H1 (cell line): ENCODE data around the gene DLL1. TPM values are rescaled to one million over a fixed set of nuclear protein-coding genes. Genes with fewer than 3 reads are reported as not detected.

Experiments used
- CTCF ChIA-PET: fragments of 300-600 bp; sonication (Branson Sonifier 250); formaldehyde crosslinking; loops from one replicate; lab custom pipeline; 2021; ENCODE audit not compliant: partially characterized antibody; lab: Charles Lee
- POLR2A ChIA-PET: fragments of 300-600 bp; sonication (Branson Sonifier 250); formaldehyde crosslinking; loops from one replicate; lab custom pipeline; 2021; ENCODE audit warnings: inconsistent platforms; ENCODE audit not compliant: partially characterized antibody; lab: Charles Lee
- DNase-seq, 2 experiments: peaks; one replicate each; pipeline versions ENCODE4 v3.0.0 to v3.0.0-alpha.2; 2010 to 2022; ENCODE audit warnings: low spot score in 2 of 2, low read depth in 1 of 2, mixed read lengths in 1 of 2
- FAIRE-seq: peaks from 2 replicates; lab custom pipeline; 2011; peaks lifted over from hg19 to GRCh38; lab: Jason Lieb, UNC
- H2AFZ ChIP-seq: 2 replicates; pipeline ENCODE4 v1.8.1; 2012; ENCODE audit warnings: low read length, inconsistent platforms
- H2AK5ac ChIP-seq: 2 replicates; pipeline ENCODE4 v1.6.1; 2013; ENCODE audit warnings: low read depth, low read length
- H2BK120ac ChIP-seq: replicated peaks from 2 replicates; pipeline ENCODE3; 2013; ENCODE audit warnings: low read depth, low read length, inconsistent platforms
- H2BK12ac ChIP-seq: 2 replicates; pipeline ENCODE4 v1.6.1; 2013; ENCODE audit warnings: low read depth, low read length
- H2BK15ac ChIP-seq: 2 replicates; pipeline ENCODE4 v1.6.1; 2013; ENCODE audit warnings: low read length
- H2BK20ac ChIP-seq: 2 replicates; pipeline ENCODE4 v1.6.1; 2013; ENCODE audit warnings: low read length
- H2BK5ac ChIP-seq: 2 replicates; pipeline ENCODE4 v1.6.1; 2013; ENCODE audit warnings: low read depth, low read length
- H3K14ac ChIP-seq: 2 replicates; pipeline ENCODE4 v1.6.1; 2013; ENCODE audit warnings: inconsistent platforms; ENCODE audit not compliant: insufficient read length
- H3K18ac ChIP-seq: 2 replicates; pipeline ENCODE4 v1.6.1; 2013; ENCODE audit warnings: low read length; ENCODE audit errors: extremely low read depth
- H3K23ac ChIP-seq: 2 replicates; pipeline ENCODE4 v1.6.1; 2013; ENCODE audit warnings: inconsistent platforms; ENCODE audit not compliant: insufficient read length
- H3K23me2 ChIP-seq: 2 replicates; pipeline ENCODE4 v1.6.1; 2013; ENCODE audit warnings: low read depth, low read length
- H3K27ac ChIP-seq: 2 replicates; pipeline ENCODE4 v1.6.1; 2011; ENCODE audit warnings: low read depth, low read length, inconsistent platforms
- H3K27me3 ChIP-seq, 4 experiments: replicated peaks in 1 of 4; 1 replicate in 1 of 4; 2 replicates in 3 of 4; pipeline versions ENCODE4 v1.6.1 to v1.8.1; 2011 to 2013; ENCODE audit warnings: low read length in 3 of 4, mild to moderate bottlenecking in 3 of 4, inconsistent platforms in 2 of 4, mixed read lengths in 2 of 4, moderate library complexity in 1 of 4; ENCODE audit not compliant: control insufficient read depth in 3 of 4, insufficient read depth in 3 of 4; ENCODE audit errors: extremely low read depth in 1 of 4
- H3K36me3 ChIP-seq, 4 experiments: 2 replicates each; pipeline versions ENCODE4 v1.6.1 to v1.8.1; 2011 to 2013; ENCODE audit warnings: mild to moderate bottlenecking in 4 of 4, low read length in 3 of 4, moderate library complexity in 2 of 4, control low read depth in 1 of 4, inconsistent platforms in 1 of 4; ENCODE audit not compliant: insufficient read depth in 4 of 4, control insufficient read depth in 2 of 4
- H3K4ac ChIP-seq: replicated peaks from 2 replicates; pipeline ENCODE3; 2013; ENCODE audit warnings: low read length, low read depth, mixed read lengths, inconsistent platforms; ENCODE audit not compliant: insufficient read length
- H3K4me1 ChIP-seq, 4 experiments: replicated peaks in 1 of 4; 1 replicate in 1 of 4; 2 replicates in 3 of 4; pipeline versions ENCODE4 v1.6.1 to v1.8.1; 2011 to 2013; ENCODE audit warnings: low read length in 3 of 4, inconsistent platforms in 2 of 4, mixed read lengths in 1 of 4; ENCODE audit not compliant: insufficient read depth in 4 of 4, control insufficient read depth in 3 of 4
- H3K4me2 ChIP-seq, 2 experiments: 2 replicates each; pipeline versions ENCODE4 v1.6.1 to v1.8.1; 2011 to 2013; ENCODE audit warnings: low read depth in 2 of 2, low read length in 2 of 2, control low read depth in 1 of 2, inconsistent platforms in 1 of 2, mild to moderate bottlenecking in 1 of 2; ENCODE audit not compliant: insufficient read depth in 1 of 2
- H3K4me3 ChIP-seq, 4 experiments: fragments of 200-600, 300-600 bp in 1 of 4; sonication (generic), shearing (Covaris generic), sonication (Bioruptor Twin) in 1 of 4; 2 replicates each; pipeline versions ENCODE4 v1.5.1 to v1.8.1; 2011 to 2016; ENCODE audit warnings: low read length in 4 of 4, low read depth in 3 of 4, control low read depth in 2 of 4, inconsistent platforms in 2 of 4, mild to moderate bottlenecking in 2 of 4, mixed read lengths in 1 of 4, moderate library complexity in 1 of 4; ENCODE audit not compliant: insufficient read depth in 2 of 4; ENCODE audit errors: extremely low read depth in 1 of 4
- H3K56ac ChIP-seq: replicated peaks from 2 replicates; pipeline ENCODE3; 2013; ENCODE audit warnings: low read depth, mild to moderate bottlenecking, mixed read lengths, low read length, inconsistent platforms; ENCODE audit not compliant: insufficient read length
- H3K79me1 ChIP-seq: 2 replicates; pipeline ENCODE4 v1.6.1; 2013; ENCODE audit warnings: low read depth, low read length, control low read depth
- H3K79me2 ChIP-seq, 2 experiments: 2 replicates each; pipeline versions ENCODE4 v1.6.1 to v1.8.1; 2012 to 2013; ENCODE audit warnings: low read length in 2 of 2, mild to moderate bottlenecking in 2 of 2, inconsistent platforms in 1 of 2; ENCODE audit not compliant: insufficient read depth in 2 of 2, control insufficient read depth in 1 of 2
- H3K9ac ChIP-seq, 4 experiments: replicated peaks in 1 of 4; 1 replicate in 1 of 4; 2 replicates in 3 of 4; pipeline versions ENCODE4 v1.6.1 to v1.8.1; 2011 to 2013; ENCODE audit warnings: low read depth in 3 of 4, low read length in 3 of 4, control low read depth in 2 of 4, mild to moderate bottlenecking in 2 of 4, moderate library complexity in 2 of 4, inconsistent platforms in 1 of 4; ENCODE audit errors: extremely low read depth in 1 of 4
- H3K9me3 ChIP-seq, 2 experiments: 2 replicates each; pipeline versions ENCODE4 v1.6.1 to v1.8.1; 2012 to 2013; ENCODE audit warnings: mild to moderate bottlenecking in 2 of 2, moderate library complexity in 2 of 2, control low read depth in 1 of 2, inconsistent platforms in 1 of 2, low read depth in 1 of 2, low read length in 1 of 2, mixed read lengths in 1 of 2; ENCODE audit not compliant: insufficient read depth in 2 of 2
- H4K20me1 ChIP-seq, 2 experiments: replicated peaks in 1 of 2; 2 replicates each; pipeline versions ENCODE3 to v1.8.1; 2011 to 2013; ENCODE audit warnings: inconsistent platforms in 2 of 2, low read length in 2 of 2, mild to moderate bottlenecking in 1 of 2; ENCODE audit not compliant: insufficient read depth in 2 of 2, control insufficient read depth in 1 of 2
- H4K5ac ChIP-seq: 2 replicates; pipeline ENCODE4 v1.6.1; 2013; ENCODE audit warnings: low read length, low read depth, mixed read lengths, inconsistent platforms; ENCODE audit not compliant: insufficient read length
- H4K8ac ChIP-seq: 2 replicates; pipeline ENCODE4 v1.8.0; 2013; ENCODE audit warnings: mild to moderate bottlenecking, moderate library complexity, low read length, inconsistent platforms; ENCODE audit not compliant: insufficient read depth; ENCODE audit errors: extremely low read depth
- H4K91ac ChIP-seq: replicated peaks from 2 replicates; pipeline ENCODE3; 2013; ENCODE audit warnings: low read length, mixed read lengths, inconsistent platforms; ENCODE audit not compliant: insufficient read length
- ATF2 ChIP-seq: IDR thresholded peaks from 2 replicates; pipeline ENCODE4 v1.6.1; 2012; ENCODE audit warnings: low read length, inconsistent platforms
- CTBP2 ChIP-seq: IDR thresholded peaks from 2 replicates; pipeline ENCODE4 v1.7.0; 2011; ENCODE audit warnings: borderline replicate concordance, mild to moderate bottlenecking, moderate library complexity, mixed read lengths, low read length; ENCODE audit not compliant: insufficient read depth, insufficient read length
- HDAC2 ChIP-seq, 2 experiments: fragments of 300-600 bp in 1 of 2; sonication (generic) in 1 of 2; IDR thresholded peaks; 2 replicates each; pipeline ENCODE4 v1.6.1; 2011 to 2012; ENCODE audit warnings: low read depth in 2 of 2, low read length in 2 of 2, mild to moderate bottlenecking in 2 of 2, moderate library complexity in 2 of 2, borderline replicate concordance in 1 of 2, inconsistent platforms in 1 of 2
- JUN ChIP-seq: IDR thresholded peaks from 2 replicates; pipeline ENCODE4 v1.6.1; 2011; ENCODE audit warnings: low read depth, mild to moderate bottlenecking, improper control_type of control experiment, low read length
- JUND ChIP-seq: IDR thresholded peaks from 2 replicates; pipeline ENCODE4 v1.6.1; 2011; ENCODE audit warnings: mild to moderate bottlenecking, improper control_type of control experiment, low read length
- PHF8 ChIP-seq: fragments of 200-600 bp; sonication (generic); conservative IDR thresholded peaks from 2 replicates; pipeline ENCODE4 v1.7.1; 2012; ENCODE audit warnings: low read depth, mild to moderate bottlenecking, inconsistent platforms, low read length, moderate library complexity
- RFX5 ChIP-seq: IDR thresholded peaks from 2 replicates; pipeline ENCODE4 v1.6.1; 2011; ENCODE audit warnings: low read depth, low read length, improper control_type of control experiment, borderline replicate concordance
- RXRA ChIP-seq: IDR thresholded peaks from 2 replicates; pipeline ENCODE4 v1.6.1; 2011; ENCODE audit warnings: low read depth, mild to moderate bottlenecking, low read length, moderate library complexity; ENCODE audit not compliant: insufficient read depth
- SIRT6 ChIP-seq: IDR thresholded peaks from one replicate; pipeline ENCODE4 v1.7.1; 2012; ENCODE audit warnings: low read length, inconsistent platforms
- SP2 ChIP-seq: IDR thresholded peaks from 2 replicates; pipeline ENCODE4 v1.6.1; 2012; ENCODE audit warnings: mild to moderate bottlenecking, low read length, inconsistent platforms
- WGBS, 2 experiments: shearing (Covaris generic) in 1 of 2; methylation state at CpG; one replicate each; pipeline versions ENCODE4 v1.1.6 to v1.1.7; 2013 to 2015; ENCODE audit warnings: low lambda C conversion rate in 2 of 2, mixed read lengths in 2 of 2, inconsistent platforms in 1 of 2, low coverage in 1 of 2, missing lambda C conversion rate in 1 of 2; ENCODE audit not compliant: insufficient replicate concordance in 2 of 2, insufficient coverage in 1 of 2, insufficient read length in 1 of 2; ENCODE audit errors: extremely low coverage in 1 of 2, missing lambda C conversion rate in 1 of 2; 5-methylcytosine and 5-hydroxymethylcytosine counted together
- polyA plus RNA-seq, 7 experiments: library from polyadenylated mRNA; depleted of rRNA in 3 of 7; stranded (reverse) in 5 of 7; unstranded in 2 of 7; fragments of >200 nt in 5 of 7; fragments of 200-250 nt in 2 of 7; gene quantifications; 1 replicate in 5 of 7; 2 replicates in 1 of 7; 4 replicates in 1 of 7; pipeline versions ENCODE4 v1.2.1 to v1.2.3, GENCODE V29; 2011 to 2013; ENCODE audit warnings: missing spikeins in 2 of 7, mixed read lengths in 2 of 7
- total RNA-seq: library from RNA; stranded (reverse); fragmentation: NEBNext Ultra II Directional; extraction: Animal tissue kit (Norgen Biotek cat#: 25700); gene quantifications from 2 replicates; pipeline ENCODE4 v1.2.1, GENCODE V29; 2021

Gene DLL1
- total and polyA plus RNA-seq, 2 of the 8 experiments (the other 6 are each of a cell fraction or from before 2014, with no cell fraction given): 1.7 to 3.8 TPM

GRCh38 chr6:170285482-170285881 is 5.4 kb downstream of the DLL1 start:
- Histone ChIP-seq H3K4me2 (peak overlapping the region in 1 of 2 experiments; percentile 59; a peak in 1 of 4 replicates), H4K20me1 (peaks cover 13 to 14% of the 10 kb centered on the region in 2 experiments), H3K79me2 (no peaks in the 10 kb centered on the region), H3K36me3 (peaks cover 2 to 34% (median 12%) of the 10 kb centered on the region in 4 experiments; a peak in 4 of 8 replicates), H4K5ac (no peak overlapping the region), H4K91ac (no peak overlapping the region), H3K18ac (no peak overlapping the region), H2AK5ac (no peak overlapping the region), H3K4me1 (peaks cover 8 to 33% (median 18%) of the 10 kb centered on the region in 4 experiments), H3K23ac (no peak overlapping the region), H3K9ac (no peak overlapping the region), H3K79me1 (no peaks in the 10 kb centered on the region), H4K8ac (no peak overlapping the region), H3K27ac (no peak overlapping the region), H3K4me3 (no peak overlapping the region), H2AFZ (no peak overlapping the region), H3K56ac (no peak overlapping the region), H2BK20ac (no peak overlapping the region), H3K27me3 (peaks cover 28 to 60% (median 50%) of the 10 kb centered on the region in 4 experiments), H3K23me2 (peaks cover 12% of the 10 kb centered on the region; the same call in 1 of the 2 replicates), H3K14ac (no peak overlapping the region), H3K9me3 (no peaks in the 10 kb centered on the region), H2BK12ac (no peak overlapping the region), H2BK15ac (no peak overlapping the region), H3K4ac (no peak overlapping the region), H2BK5ac (no peak overlapping the region), H2BK120ac (no peak overlapping the region)
- ChIA-PET POLR2A (interaction anchor here (0.8 to 2.0 kb wide), 3 partner anchors 10 to 23 kb away, joined by 3 to 6 read pairs (median 3); no protein-coding TSS in a partner anchor), CTCF (no interaction called here)
- no peak for TF ChIP-seq SP2
- no peak for TF ChIP-seq JUN
- TF ChIP-seq PHF8: no peak
- no peak for TF ChIP-seq SIRT6
- TF ChIP-seq RXRA: no peak
- TF ChIP-seq JUND: no peak
- TF ChIP-seq ATF2: no peak
- TF ChIP-seq HDAC2 (IDR thresholded peaks at IDR 0.05; ENCODE audit: borderline replicate concordance in 1 of 2, low read depth in 2 of 2, low read length in 2 of 2): no peak
- TF ChIP-seq RFX5: no peak
- TF ChIP-seq CTBP2: no peak
- DNase-seq (no peak), FAIRE-seq (no peak)
- 89% methylated on average over 5 of the region's 5 CpGs; no CpG with 5 or more reads in 1 of the 2 experiments for WGBS, 2 experiments
